GM18502 (cell line): ENCODE data around the gene CD86.

Experiments used
- ATAC-seq: cut with Tn5 transposase; IDR thresholded peaks from one replicate; pipeline ENCODE4 v1.9.1; 2021; ENCODE audit warnings: mild to moderate bottlenecking; ENCODE audit not compliant: unreplicated experiment, poor library complexity

The CD86 gene

GRCh38 chr3:122057671-122058070, 2.5 kb downstream of the CD86 start:
- ATAC-seq: no peak

GRCh38 chr3:122058294-122058693, 3.1 kb downstream of the CD86 start:
- no peak for ATAC-seq

- no peak for ATAC-seq
Measured at GRCh38 chr3:122060040-122060698, 5.0 kb downstream of the CD86 start.

- ATAC-seq: no peak
Measured at GRCh38 chr3:122063908-122064307, 8.7 kb downstream of the CD86 start.

GRCh38 chr3:122064326-122064725, 9.2 kb downstream of the CD86 start:
- no peak for ATAC-seq

GRCh38 chr3:122066331-122067213, 11.4 kb downstream of the CD86 start:
- ATAC-seq: peak; percentile 20

- peak; percentile 61 for ATAC-seq
Measured at GRCh38 chr3:122067214-122067550, 12.0 kb downstream of the CD86 start.

GRCh38 chr3:122067588-122068240, 12.6 kb downstream of the CD86 start:
- peak; percentile 49 for ATAC-seq

- peak; percentile 68 for ATAC-seq
Measured at GRCh38 chr3:122074621-122075265, 19.6 kb downstream of the CD86 start.

- peak; percentile 4 for ATAC-seq
Measured at GRCh38 chr3:122076491-122077292, 21.5 kb downstream of the CD86 start.

GRCh38 chr3:122077293-122078234, 22.4 kb downstream of the CD86 start:
- peak; percentile 41 for ATAC-seq

- ATAC-seq: no peak
Measured at GRCh38 chr3:122078235-122078935, 23.2 kb downstream of the CD86 start.

GRCh38 chr3:122079524-122080206, 24.5 kb downstream of the CD86 start:
- no peak for ATAC-seq

- ATAC-seq: no peak
Measured at GRCh38 chr3:122080207-122080587, 25.0 kb downstream of the CD86 start.

- peak; percentile 57 for ATAC-seq
Measured at GRCh38 chr3:122081543-122082247, 26.5 kb downstream of the CD86 start.

- no peak for ATAC-seq
Measured at GRCh38 chr3:122082357-122082756, 27.2 kb downstream of the CD86 start.

- no peak for ATAC-seq
Measured at GRCh38 chr3:122084799-122085198, 29.6 kb downstream of the CD86 start.
